NCI-H1417 (cell line): Measurements from ENCODE around the gene PDE1C.

ENCODE experiments used
- DNase-seq, 3 experiments: peaks; one replicate each; lab custom pipeline; 2025; lab: John Stamatoyannopoulos, UW

PDE1C gene

DNA sequence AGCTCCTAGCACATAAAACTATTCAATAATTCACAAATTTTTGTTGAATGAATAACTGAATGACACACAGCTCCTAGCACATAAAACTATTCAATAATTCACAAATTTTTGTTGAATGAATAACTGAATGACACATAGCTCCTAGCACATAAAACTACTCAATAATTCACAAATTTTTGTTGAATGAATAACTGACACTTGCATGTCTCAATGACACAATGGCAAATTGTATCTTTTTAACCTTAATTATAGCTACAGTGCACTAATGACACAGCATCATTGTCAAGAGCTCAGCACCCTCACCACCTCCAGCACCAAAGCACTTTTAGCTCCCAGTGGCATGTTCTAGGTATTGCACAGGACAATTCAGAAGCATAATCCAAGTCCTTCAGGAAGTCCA is 131.6 kb downstream of the PDE1C start:
- peak in 1 of 3 experiments; percentile 4 for DNase-seq

DNA sequence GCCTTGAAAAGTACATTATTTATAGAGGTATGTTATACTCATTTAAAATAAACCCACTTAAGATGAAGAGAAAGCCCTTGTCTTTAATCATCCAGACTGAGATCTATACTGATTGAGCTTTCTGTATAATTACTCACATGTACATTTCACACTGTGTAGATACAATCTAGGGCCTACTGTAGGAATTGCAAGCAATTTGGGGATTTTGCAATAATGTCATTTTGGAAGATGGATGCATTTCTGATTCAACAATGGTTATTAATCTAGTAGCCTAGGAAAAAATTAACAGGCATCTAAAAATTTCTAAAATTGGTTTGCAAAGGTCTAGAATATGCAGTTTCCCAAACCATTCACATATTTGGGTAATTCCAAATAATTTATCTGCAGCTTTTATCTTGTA is 132.2 kb downstream of the PDE1C start:
- DNase-seq = no peak

DNA sequence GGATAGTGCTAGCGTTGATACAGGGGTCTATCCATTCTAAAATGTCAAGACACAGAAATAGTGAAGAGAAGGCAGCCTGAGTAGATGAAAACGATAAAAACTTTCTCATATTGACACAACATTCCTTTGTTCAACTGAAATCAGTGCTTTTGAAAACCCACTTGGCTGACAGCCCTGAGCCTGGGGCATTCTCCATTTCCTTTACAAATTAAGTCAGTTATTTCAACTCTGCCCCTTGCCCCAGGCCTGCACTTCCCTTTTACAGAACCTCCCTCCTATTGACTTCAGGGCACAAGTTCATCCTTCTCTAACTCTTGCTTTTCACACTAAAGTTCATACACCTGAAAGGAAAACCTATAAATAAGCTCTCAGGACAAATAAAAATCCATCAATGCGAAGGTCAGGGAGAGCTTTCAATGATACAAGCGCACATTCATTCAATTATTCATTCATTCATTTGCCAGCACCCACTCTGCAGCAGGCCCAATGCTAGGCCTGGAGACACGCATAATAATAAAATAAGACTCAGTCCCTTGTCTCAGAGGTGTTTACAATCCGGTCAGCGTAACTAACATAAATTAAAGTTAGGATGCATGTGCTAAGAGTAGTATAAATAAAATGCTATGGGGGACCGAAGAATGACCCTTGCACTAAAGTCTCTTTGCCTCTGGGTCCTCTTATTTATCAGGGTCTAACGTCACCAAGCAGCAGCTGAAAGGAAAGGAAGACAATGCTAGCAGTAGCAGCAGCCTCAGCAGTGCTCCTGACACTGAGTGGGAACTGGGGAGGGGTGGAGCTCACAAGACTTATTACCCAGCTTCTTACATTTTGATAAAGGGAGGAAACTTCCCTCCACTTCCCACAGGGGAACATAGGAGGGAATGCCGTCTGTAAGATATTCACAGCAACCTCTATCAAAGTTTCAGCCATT is 134.8 kb downstream of the PDE1C start:
- no peak for DNase-seq

- no peak for DNase-seq
These were observed 135.7 kb downstream of the PDE1C start for GRCh38 chr7:31934551-31934950.

DNA sequence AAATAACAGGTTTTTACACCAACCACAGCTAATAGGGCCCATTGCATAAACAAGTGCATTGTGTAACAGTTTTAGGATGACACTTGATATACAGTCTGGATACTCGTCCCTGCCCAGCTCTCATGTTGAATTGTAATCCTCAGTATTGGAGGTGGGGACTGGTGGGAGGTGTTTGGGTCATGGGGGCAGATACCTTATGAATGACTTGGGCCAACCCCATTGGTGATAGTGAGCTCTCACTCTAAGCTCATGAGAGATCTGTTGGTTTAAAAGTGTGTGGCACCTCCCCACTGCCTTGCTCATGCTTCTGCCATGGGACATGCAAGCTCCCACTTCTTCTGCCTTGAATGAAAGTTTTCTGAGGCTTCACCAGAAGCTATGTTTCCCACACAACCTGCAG is 136.7 kb downstream of the PDE1C start:
- DNase-seq = no peak

- DNase-seq = no peak
These were observed 143.1 kb downstream of the PDE1C start for GRCh38 chr7:31926991-31927584.

- DNase-seq = no peak
These were observed 144.3 kb downstream of the PDE1C start for GRCh38 chr7:31925753-31926454.

GRCh38 chr7:31924251-31924650 is 146.0 kb downstream of the PDE1C start:
- DNase-seq = no peak

DNA sequence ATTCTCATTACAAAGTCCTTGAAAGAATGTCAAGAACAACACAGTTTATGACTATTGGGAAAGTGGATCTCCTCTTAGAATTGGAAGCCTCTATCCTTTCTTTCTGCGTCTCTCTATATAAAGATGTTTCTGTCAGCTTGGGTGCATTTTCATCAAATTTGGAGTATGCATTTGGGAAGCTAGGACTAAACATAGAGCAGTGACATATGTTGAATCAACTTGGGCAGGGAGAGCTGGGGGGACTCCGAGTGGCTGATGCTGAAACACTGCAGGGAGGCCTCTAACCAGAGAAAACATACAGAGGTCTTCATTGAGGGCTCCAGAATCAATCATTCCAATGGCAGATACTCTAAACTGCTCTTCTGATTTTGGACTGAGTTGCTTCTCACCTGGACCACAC is 147.4 kb downstream of the PDE1C start:
- DNase-seq = no peak

GRCh38 chr7:31921047-31921446 is 149.2 kb downstream of the PDE1C start:
- no peak for DNase-seq

DNA sequence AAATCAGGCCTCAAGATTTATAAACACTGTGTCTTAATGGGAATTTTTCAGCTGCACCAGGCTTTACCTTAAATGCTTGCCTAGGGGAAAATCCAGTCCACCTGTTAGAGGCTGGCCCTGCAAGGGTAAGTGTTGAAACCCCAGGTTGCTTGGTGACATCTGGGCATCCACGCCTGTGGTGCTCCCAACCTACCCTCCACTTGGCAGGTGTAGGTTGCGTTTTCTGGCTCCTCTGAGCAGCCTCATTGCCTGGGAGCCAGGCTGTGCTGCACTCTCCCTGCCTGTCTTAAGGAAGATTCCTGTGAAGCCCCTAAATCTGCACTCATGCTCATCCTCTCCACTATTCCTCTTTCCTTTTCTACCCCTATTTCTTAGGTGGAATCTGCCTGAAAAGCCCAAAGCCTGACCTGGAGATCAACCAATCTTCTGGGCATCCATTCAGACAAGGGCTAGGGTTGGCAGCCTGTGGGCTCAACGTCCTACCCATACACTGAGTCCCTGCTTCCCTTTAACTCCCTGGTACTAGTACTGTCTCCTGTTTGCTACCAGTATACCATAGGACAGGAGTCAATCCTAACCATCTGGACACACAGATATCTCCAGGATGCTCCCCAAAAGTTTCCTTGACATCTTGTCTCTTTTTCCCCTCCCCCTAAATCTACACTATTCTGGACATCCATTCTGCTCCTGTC is 150.4 kb downstream of the PDE1C start:
- DNase-seq = no peak

DNA sequence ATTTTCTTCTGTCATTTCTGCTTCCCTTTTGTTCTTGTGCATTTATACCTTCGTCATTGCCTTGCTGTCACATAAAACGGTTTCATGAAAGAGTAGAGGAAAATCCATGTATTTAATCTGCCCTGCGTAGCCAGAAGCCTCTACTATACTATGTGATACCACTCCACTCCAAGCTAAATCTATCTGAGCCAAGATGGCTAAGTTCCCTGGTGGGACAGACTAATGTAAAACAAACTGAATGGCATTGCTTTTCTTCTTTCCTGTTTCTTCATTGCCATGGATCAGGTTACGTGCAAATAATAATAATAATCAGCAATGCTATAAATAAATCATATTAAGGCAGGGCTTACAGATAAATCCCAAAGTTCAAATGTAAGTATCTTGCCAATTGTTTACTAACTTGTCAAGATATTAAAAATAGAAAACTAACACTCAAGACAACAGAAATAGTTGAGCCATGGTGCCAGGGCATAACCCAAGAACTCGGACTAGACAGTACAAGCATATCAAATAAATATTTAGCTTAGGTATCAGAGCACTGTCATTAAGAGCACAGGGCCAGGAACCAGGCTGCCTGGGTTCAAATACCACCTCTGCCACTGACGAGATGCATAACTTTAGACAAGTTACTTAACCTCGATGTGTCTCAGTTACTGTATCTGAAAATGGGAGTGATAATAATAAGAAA is 151.4 kb downstream of the PDE1C start:
- DNase-seq = no peak

DNA sequence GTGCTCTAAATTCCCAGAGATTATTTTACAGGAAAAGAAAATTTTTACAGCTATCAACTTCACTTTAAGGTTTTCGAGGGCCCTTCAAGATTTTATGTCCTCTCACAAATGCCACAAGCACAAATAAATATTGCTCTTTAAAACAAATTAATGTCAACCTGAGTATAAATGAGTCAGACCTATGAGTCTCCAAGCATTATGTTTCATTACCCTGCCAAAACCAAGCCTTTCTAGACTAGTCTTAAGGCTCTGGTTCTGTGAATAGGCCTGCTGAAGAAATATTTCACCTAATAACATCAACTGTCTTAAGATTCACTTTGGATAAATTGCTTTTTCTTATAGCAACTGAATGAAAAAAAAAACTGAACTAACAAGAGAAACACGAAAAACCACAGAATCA is 153.0 kb downstream of the PDE1C start:
- no peak for DNase-seq

- DNase-seq = no peak
These were observed 160.0 kb downstream of the PDE1C start for GRCh38 chr7:31910191-31910590.

GRCh38 chr7:31906479-31907171 is 163.6 kb downstream of the PDE1C start:
- DNase-seq = no peak

DNA sequence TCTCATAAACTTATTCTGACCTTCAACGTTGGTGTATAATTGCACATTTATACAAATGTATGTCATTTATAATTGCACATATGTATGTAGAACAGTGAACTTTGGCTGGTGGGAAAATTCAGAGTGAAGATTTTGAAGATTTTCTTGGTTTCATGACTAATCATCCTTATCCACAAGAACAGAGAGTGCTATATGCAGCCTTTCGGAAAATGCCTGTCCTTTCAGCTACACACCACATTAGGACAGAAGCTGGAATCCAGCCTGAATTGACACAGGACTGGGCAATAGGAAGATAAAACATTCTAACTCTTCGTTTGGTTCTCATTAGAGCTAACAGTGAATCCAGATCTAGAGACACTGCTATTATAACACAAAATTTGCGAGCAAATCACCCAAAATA is 166.2 kb downstream of the PDE1C start:
- no peak for DNase-seq

GRCh38 chr7:31899356-31899927 is 170.8 kb downstream of the PDE1C start:
- no peak for DNase-seq

GRCh38 chr7:31896925-31897324 is 173.3 kb downstream of the PDE1C start:
- peak in 1 of 3 experiments; percentile 5 for DNase-seq

GRCh38 chr7:31894308-31894707 is 175.9 kb downstream of the PDE1C start:
- DNase-seq = no peak

GRCh38 chr7:31893365-31893764 is 176.8 kb downstream of the PDE1C start:
- DNase-seq = no peak
